Prostate gland (tissue), 2 donors: ENCODE results near the gene MRPL23. TPM values are rescaled to one million over a fixed set of nuclear protein-coding genes. Genes with fewer than 3 reads are reported as not detected.

ENCODE experiments used
- DNase-seq: peaks from one replicate; pipeline ENCODE4 v3.0.0-alpha.2; 2019; ENCODE audit warnings: low spot score
- H3K27ac ChIP-seq, 2 donors: fragments of 200-600 bp; sonication (generic); 2 replicates each; pipeline ENCODE4 v1.5.1; 2017 to 2019
- H3K27me3 ChIP-seq: fragments of 200-600 bp; sonication (generic); replicated peaks from 2 replicates; pipeline ENCODE4 v1.5.1; 2019; ENCODE audit not compliant: insufficient read depth
- H3K36me3 ChIP-seq, 2 donors: fragments of 200-600 bp; sonication (generic); 1 replicate in 1 of 2; 2 replicates in 1 of 2; pipeline versions ENCODE4 v1.5.1 to v1.8.1; 2017 to 2019
- H3K4me1 ChIP-seq: fragments of 200-600 bp; sonication (generic); replicated peaks from 2 replicates; pipeline ENCODE4 v1.5.1; 2019
- H3K4me3 ChIP-seq, 2 donors: fragments of 200-600 bp; sonication (generic); 2 replicates each; pipeline ENCODE4 v1.5.1; 2017 to 2019
- H3K9me3 ChIP-seq: fragments of 200-600 bp; sonication (generic); 2 replicates; pipeline ENCODE4 v1.5.1; 2017
- POLR2A ChIP-seq: fragments of 450-650 bp; IDR thresholded peaks from one replicate; pipeline ENCODE4 v1.6.1; 2016; ENCODE audit warnings: antibody characterized with exemption, mild to moderate bottlenecking
- POLR2AphosphoS5 ChIP-seq: sonication (generic); formaldehyde crosslinking; IDR thresholded peaks from one replicate; pipeline ENCODE4 v1.6.1; 2017; ENCODE audit warnings: antibody characterized with exemption
- WGBS: methylation state at CpG from one replicate; pipeline ENCODE4 v1.1.5; 2018; 5-methylcytosine and 5-hydroxymethylcytosine counted together
- intact Hi-C: fragments of 100-400 bp; cut with DNase I; formaldehyde crosslinking; loops from one replicate; pipeline ENCODE4 v1.14.2; 2022
- total RNA-seq, 2 donors: library from RNA; depleted of rRNA; stranded (reverse); fragments of >200 nt; gene quantifications; one replicate each; pipeline ENCODE4 v1.1.0, GENCODE V29; 2016
- TF ChIP-seq, protein P1 (sequence below), 4 experiments: fragments of 200-600 bp in 2 of 4; fragments of 450-650 bp in 2 of 4; sonication (generic) in 2 of 4; IDR thresholded peaks; 1 replicate in 3 of 4; 2 replicates in 1 of 4; pipeline ENCODE4 v1.5.1; 2016 to 2019; ENCODE audit warnings: antibody characterized with exemption in 4 of 4, mild to moderate bottlenecking in 2 of 4, moderate library complexity in 2 of 4

The MRPL23 gene
- 100 to 1,000 TPM; 155 to 162 TPM for total RNA-seq

GRCh38 chr11:1946812-1947484 is at the start of gene MRPL23:
Gene MRPL23 (plus strand): TSS chr11:1947332. CDS start chr11:1947363, 31 bp downstream.
- Histone ChIP-seq H3K4me1 (no peaks in the 10 kb centered on the region), H3K36me3 (no peaks in the 10 kb centered on the region), H3K4me3 (no peak within 1 kb of the TSS), H3K27me3 (no peaks in the 10 kb centered on the region), H3K9me3 (no peaks in the 10 kb centered on the region), H3K27ac (no peak within 1 kb of the TSS)
- no peak for TF ChIP-seq POLR2AphosphoS5
- TF ChIP-seq, protein P1, sequence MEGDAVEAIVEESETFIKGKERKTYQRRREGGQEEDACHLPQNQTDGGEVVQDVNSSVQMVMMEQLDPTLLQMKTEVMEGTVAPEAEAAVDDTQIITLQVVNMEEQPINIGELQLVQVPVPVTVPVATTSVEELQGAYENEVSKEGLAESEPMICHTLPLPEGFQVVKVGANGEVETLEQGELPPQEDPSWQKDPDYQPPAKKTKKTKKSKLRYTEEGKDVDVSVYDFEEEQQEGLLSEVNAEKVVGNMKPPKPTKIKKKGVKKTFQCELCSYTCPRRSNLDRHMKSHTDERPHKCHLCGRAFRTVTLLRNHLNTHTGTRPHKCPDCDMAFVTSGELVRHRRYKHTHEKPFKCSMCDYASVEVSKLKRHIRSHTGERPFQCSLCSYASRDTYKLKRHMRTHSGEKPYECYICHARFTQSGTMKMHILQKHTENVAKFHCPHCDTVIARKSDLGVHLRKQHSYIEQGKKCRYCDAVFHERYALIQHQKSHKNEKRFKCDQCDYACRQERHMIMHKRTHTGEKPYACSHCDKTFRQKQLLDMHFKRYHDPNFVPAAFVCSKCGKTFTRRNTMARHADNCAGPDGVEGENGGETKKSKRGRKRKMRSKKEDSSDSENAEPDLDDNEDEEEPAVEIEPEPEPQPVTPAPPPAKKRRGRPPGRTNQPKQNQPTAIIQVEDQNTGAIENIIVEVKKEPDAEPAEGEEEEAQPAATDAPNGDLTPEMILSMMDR (IDR thresholded peaks at IDR 0.05), result no peak
- no peak for TF ChIP-seq POLR2A
- intact Hi-C loops, result no loop called here
- DNase-seq, result no peak
- WGBS, result no CpG with 5 or more reads among the region's 85 CpGs

DNA sequence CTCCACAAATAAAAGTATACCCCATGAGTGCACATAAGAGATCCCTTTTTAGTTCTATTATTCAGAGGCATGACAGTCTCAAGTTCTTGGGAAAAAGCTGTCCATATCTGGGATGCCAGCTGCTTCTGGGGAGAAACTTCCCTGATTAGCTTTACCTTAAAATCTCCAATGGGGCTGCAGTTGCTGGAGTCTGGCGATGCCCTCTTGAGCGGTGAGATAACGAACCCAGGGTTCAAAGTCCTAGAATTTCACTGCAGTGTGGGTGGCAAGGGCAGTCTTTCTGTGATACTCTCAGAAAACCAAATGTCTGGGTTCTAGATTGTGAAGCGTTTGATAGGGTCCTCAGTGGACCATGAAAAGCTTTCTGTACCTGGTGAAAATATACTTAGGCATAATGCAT is 48.0 kb upstream of the MRPL23 start:
- 95% methylated on average over 4 of the region's 4 CpGs for WGBS
- H3K9me3 ChIP-seq, result no peaks in the 10 kb centered on the region
- TF ChIP-seq POLR2A (no peak), POLR2AphosphoS5 (no peak)
- TF ChIP-seq, protein P1 (IDR thresholded peaks at IDR 0.05), result no peak
- H3K4me1 ChIP-seq, result no peaks in the 10 kb centered on the region
- DNase-seq, result no peak
- H3K36me3 ChIP-seq, result no peaks in the 10 kb centered on the region
- H3K27me3 ChIP-seq, result no peaks in the 10 kb centered on the region
- no peak overlapping the region for H3K27ac ChIP-seq
- intact Hi-C loops, result no loop called here
- no peak overlapping the region for H3K4me3 ChIP-seq

DNA sequence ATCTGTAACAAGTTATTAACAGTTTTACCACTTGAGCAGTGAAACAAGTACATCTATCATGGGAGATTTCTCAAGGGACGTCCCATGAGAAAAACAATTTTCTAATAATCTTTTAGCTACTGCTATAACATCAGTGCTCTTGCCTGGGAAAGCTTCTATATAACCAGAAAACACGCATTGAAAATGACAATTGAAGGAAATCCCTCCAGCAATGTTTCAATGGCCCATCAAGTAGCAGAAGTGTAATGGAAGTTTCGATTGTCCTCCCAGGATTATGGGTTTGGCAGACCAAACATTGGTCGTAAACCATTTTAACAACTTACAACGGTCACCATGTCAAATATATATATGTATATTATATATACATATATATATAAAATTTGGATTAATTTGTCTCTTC is 47.4 kb upstream of the MRPL23 start:
- Histone ChIP-seq H3K9me3 (no peaks in the 10 kb centered on the region), H3K36me3 (no peaks in the 10 kb centered on the region), H3K27ac (no peak overlapping the region), H3K27me3 (no peaks in the 10 kb centered on the region), H3K4me3 (no peak overlapping the region), H3K4me1 (no peaks in the 10 kb centered on the region)
- 74% methylated on average over 5 of the region's 5 CpGs for WGBS
- DNase-seq, result no peak
- intact Hi-C loops, result no loop called here
- no peak for TF ChIP-seq POLR2AphosphoS5
- no peak for TF ChIP-seq POLR2A
- TF ChIP-seq, protein P1 (IDR thresholded peaks at IDR 0.05), result no peak

GRCh38 chr11:1906181-1906580 is 41.0 kb upstream of the MRPL23 start:
- no peak for DNase-seq
- H3K36me3 ChIP-seq, result no peaks in the 10 kb centered on the region
- TF ChIP-seq, protein P1 (IDR thresholded peaks at IDR 0.05), result no peak
- TF ChIP-seq POLR2AphosphoS5 (no peak), POLR2A (no peak)
- no peaks in the 10 kb centered on the region for H3K27me3 ChIP-seq
- H3K27ac ChIP-seq, result no peak overlapping the region
- WGBS, result 34% methylated on average over 5 of the region's 5 CpGs
- no peaks in the 10 kb centered on the region for H3K4me1 ChIP-seq
- intact Hi-C loops, result no loop called here
- no peaks in the 10 kb centered on the region for H3K9me3 ChIP-seq
- H3K4me3 ChIP-seq, result no peak overlapping the region
